Cortex of kidney (tissue), 1 donor: ENCODE results near the gene TSC1.

Source experiments
- DNase-seq: peaks from one replicate; lab custom pipeline; 2025; lab: John Stamatoyannopoulos, UW

TSC1 gene

GRCh38 chr9:132862533-132862932 lies 81.9 kb downstream of the TSC1 start:
- DNase-seq, result no peak

DNA sequence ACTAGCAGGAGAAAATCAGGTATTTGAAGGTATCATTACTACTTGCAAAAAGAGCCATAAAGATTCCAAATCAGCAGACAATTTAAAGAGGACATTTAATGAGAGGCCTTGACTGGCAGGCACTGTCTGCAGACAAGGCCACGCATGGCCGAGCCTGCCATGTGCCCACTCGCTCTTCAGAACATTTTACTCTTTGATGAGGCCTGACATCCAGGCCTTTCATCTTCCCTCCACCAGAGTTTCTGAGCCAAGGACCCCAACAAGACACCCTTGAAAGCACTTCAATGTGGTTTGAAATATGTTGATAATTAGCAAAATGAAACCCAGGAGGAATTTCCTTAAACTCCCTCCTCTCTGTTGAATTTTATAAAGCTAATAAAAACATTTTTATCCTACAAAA lies 82.8 kb downstream of the TSC1 start:
- no peak for DNase-seq

DNA sequence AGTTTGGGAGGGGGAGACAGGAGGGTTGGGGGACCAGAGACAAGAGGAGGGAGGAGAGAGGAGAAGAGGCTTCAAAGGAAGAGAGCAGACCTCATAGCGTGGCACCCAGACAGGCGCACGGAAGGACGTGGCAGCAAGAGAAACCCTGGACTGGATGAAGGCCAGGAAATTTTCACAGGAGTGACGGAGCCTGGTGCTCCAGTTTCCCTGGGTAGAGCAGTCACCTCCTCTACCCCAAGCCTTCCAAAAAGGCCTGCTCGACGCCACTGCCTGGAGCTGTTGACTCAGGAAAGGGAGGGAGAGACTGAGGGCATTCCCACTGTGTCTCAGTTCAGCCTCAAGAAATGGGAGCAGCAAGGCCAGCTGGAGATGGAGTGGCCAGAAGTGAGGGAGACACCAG lies 85.7 kb downstream of the TSC1 start:
- DNase-seq, result no peak

GRCh38 chr9:132857616-132858342 lies 86.6 kb downstream of the TSC1 start:
- no peak for DNase-seq

DNA sequence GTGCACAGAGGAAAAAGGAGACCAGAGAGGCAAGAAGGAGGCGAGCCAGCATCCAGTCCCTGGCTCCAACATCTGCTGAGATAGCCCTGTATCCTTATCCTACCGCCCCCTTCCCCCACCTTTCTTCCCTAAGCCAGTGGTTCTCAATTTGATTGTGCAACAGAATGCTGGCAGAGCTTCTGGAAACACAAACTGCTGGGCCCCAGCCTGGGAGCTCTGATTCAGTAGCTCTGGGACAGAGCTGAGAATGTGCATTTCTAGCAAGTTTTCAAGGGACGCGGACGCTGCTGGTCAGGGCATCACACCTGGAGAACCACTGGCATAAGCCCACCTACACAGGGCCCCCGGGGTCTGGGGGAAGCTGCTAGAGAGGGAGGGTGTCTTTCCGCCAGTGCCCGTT lies 87.4 kb downstream of the TSC1 start:
- DNase-seq, result no peak

DNA sequence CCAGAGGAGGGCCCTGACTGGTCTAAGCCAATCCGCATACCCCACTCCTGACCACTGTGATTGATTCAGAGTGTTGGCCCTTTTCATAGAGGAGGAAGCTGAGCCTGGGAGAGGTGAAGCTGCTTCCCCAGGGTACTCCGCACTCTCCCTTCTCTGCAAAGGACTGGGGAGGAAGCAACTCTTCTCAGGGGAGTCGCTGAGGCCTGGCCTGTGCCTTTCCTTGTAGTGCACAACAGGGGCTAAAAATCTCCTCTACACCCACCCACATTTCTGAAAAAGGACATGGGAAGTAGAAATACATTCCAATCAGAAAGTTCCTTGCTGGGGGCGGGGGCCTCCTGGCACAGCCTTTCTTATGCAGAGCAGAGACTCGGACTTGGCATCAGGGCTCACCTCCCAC lies 88.5 kb downstream of the TSC1 start:
- no peak for DNase-seq

DNA sequence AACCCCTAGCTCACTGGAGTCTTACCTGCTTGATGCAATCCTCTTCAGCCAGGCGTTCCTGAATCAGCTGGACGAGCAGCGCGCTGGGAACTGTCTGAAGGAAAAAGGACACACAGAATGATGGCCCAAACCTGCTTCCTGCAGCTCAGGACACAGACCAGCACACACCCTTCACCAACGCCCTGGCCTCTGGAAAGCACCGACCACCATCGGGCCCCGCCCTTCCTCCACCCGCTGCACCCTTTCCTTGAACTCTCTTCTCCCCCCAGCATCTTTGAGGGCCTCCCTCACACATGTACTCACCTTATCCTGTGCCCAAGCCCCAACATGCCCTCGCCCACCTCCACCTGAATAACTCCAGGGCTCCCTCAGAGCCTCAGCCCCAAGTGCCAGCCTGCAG lies 89.6 kb downstream of the TSC1 start:
- no peak for DNase-seq

GRCh38 chr9:132853482-132853881 lies 90.9 kb downstream of the TSC1 start:
- no peak for DNase-seq

DNA sequence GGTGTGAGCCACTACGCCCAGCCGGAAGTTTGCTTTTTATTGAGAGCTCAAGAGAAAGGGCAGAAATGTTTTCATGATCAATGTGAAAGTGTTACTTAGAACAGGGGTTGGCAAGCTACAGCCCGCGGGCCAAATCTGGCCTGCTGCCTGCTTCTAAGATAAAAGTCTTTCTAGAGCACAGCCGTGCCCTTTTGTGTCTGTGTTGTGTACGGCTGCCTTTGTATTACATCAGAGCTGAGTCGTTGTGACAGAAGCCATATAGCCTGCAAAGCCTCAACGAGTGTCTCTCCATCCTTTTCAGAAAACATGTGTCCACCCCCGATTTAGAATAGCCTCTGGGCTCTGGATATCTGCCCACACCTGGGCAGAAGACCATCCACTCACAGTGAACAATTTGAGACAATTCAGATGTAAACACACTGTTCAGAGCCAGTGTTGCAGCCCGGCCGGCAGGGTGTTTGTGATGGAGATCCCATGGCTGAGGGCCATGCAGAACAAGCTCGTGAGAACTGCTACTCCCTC lies 95.2 kb downstream of the TSC1 start:
- DNase-seq, result no peak

GRCh38 chr9:132846918-132847515 lies 97.4 kb downstream of the TSC1 start:
- no peak for DNase-seq

DNA sequence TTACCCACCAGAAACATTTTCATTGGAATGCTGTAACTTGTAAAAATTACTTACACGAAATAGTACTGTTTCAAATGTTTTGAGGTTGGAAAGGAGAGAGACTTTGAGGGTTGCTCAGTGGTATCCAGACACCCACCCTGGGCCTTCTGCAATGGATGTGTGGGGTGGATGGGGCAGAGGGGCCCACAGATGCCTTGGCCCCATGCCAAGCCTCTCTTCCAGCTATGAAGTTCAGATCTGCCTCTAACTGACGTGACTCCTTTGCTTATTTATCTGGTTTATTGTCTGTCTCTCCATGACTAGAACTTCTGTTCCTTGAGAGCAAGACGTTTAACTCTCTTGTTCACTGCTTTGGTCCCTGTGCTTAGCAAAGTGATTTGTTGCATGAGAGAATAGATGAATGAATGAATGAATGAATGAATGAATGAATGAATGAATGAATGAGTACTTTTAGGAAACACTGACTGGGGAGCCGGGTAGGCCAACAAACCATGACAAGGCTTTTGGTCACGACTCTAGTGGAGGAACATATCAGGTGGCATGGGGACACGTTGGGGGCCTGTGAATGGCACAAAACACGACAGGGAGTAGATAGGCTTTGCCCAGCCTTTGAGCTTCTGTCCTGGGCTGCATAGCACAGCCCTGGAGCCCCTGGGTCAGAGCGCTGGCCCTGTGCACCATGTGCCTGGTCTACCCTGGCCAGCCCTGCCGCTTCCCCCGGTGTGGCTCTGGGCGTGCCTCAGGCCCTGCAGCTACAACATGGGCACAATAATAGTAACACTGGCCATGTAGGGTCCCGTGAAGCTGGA lies 98.1 kb downstream of the TSC1 start:
- no peak for DNase-seq

DNA sequence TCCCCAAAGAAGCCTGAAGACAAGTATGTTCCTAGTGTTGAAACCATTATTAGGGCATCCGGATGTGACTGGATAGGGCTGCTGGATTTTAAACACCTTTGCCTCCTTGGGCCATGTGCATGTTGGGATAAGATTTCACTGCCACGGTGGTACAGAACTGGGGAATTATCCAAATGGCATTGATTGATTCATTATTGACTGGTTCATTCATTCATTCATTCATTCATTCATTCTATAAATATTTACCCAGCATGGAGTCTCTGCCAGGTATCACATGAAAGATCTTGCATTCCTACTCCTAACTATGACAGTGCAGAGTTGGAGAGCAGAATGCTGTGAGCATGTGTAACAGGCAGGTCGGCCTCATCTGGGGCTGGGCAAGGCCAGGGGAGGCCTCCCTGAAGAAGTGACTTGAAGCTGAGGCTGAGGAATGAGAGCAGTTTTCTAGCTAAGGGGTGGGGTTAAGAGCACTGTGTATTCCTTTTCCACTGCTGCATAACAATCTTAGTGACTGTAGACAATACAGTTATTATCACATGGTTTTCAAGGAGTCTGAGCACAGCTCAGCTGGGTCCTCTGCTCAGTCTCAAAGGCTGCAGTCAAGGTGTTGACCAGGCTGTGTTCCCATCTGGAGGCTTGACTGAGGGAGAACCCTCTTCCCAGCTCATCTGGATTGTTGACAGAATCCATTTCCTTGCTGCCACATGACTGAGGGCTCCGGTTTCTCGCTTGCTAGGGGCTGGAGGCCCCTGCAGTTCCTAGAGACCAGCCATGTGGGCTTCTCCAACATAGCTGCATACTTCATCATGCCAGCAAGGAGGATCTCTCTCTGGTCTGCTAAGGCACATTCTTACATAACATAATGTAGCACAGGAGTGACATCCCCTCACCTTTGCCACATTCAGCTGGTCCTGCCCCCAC lies 102.0 kb downstream of the TSC1 start:
- no peak for DNase-seq
